Keratinocyte (primary cell): ENCODE results near the gene A1BG.

Experiments used
- CTCF ChIP-seq, 3 experiments: IDR thresholded peaks in 1 of 3; conservative IDR thresholded peaks in 1 of 3; optimal IDR thresholded peaks in 1 of 3; 2 replicates in 2 of 3; 3 replicates in 1 of 3; pipeline versions ENCODE3 to v1.5.1; 2011; ENCODE audit warnings: low read length in 3 of 3, mild to moderate bottlenecking in 3 of 3, moderate library complexity in 2 of 3, control low read depth in 1 of 3, inconsistent platforms in 1 of 3; ENCODE audit not compliant: insufficient read depth in 2 of 3; ENCODE audit errors: extremely low read depth in 1 of 3
- EZH2 ChIP-seq: IDR thresholded peaks from one replicate; pipeline ENCODE4 v1.6.1; 2012; ENCODE audit warnings: inconsistent platforms, mild to moderate bottlenecking, low read length, moderate library complexity

GRCh38 chr19:58395220-58395978 lies 42.1 kb upstream of the A1BG start, which contains the start of gene RNF225:
- TF ChIP-seq CTCF (optimal IDR thresholded peaks at IDR 0.05 in 1 of 3, IDR thresholded peaks at IDR 0.05 in 1 of 3, conservative IDR thresholded peaks at IDR 0.05 in 1 of 3; ENCODE audit: extremely low read depth in 1 of 3, insufficient read depth in 2 of 3, low read length in 3 of 3) (no peak), EZH2 (no peak)
